Small intestine (tissue), 16 donors: ENCODE data around the gene NPBWR2. TPM values are rescaled to one million over a fixed set of nuclear protein-coding genes. Genes with fewer than 3 reads are reported as not detected.

Source experiments
- DNase-seq, 2 donors: peaks; one replicate each; pipeline versions ENCODE4 v3.0.0 to v3.0.0-alpha.2; 2013
- FAIRE-seq: peaks from 2 replicates; lab custom pipeline; 2012; peaks lifted over from hg19 to GRCh38; lab: Jason Lieb, UNC
- H3K27ac ChIP-seq, 3 donors: one replicate each; pipeline ENCODE4 v1.5.1; 2013; ENCODE audit warnings: low read length in 2 of 3, mild to moderate bottlenecking in 2 of 3, control low read depth in 1 of 3, inconsistent platforms in 1 of 3, low read depth in 1 of 3, moderate library complexity in 1 of 3
- H3K27me3 ChIP-seq, 3 donors: one replicate each; pipeline ENCODE4 v1.6.1; 2013; ENCODE audit warnings: low read length in 3 of 3, inconsistent platforms in 1 of 3; ENCODE audit not compliant: control insufficient read depth in 3 of 3, insufficient read depth in 3 of 3
- H3K36me3 ChIP-seq, 3 donors: one replicate each; pipeline ENCODE4 v1.6.1; 2013; ENCODE audit warnings: low read length in 3 of 3, inconsistent platforms in 1 of 3, low read depth in 1 of 3, mild to moderate bottlenecking in 1 of 3, moderate library complexity in 1 of 3; ENCODE audit not compliant: control insufficient read depth in 3 of 3, insufficient read depth in 2 of 3
- H3K4me1 ChIP-seq, 3 donors: one replicate each; pipeline ENCODE4 v1.6.1; 2013; ENCODE audit warnings: low read length in 2 of 3, inconsistent platforms in 1 of 3, low read depth in 1 of 3, mild to moderate bottlenecking in 1 of 3, moderate library complexity in 1 of 3; ENCODE audit not compliant: control insufficient read depth in 3 of 3, insufficient read depth in 2 of 3
- H3K4me3 ChIP-seq, 3 donors: one replicate each; pipeline ENCODE4 v1.5.1; 2013; ENCODE audit warnings: low read length in 3 of 3, control low read depth in 1 of 3, inconsistent platforms in 1 of 3, low read depth in 1 of 3, mild to moderate bottlenecking in 1 of 3, moderate library complexity in 1 of 3
- H3K9me3 ChIP-seq, 2 donors: one replicate each; pipeline ENCODE4 v1.6.1; 2013; ENCODE audit warnings: low read depth in 1 of 2, low read length in 1 of 2; ENCODE audit not compliant: control insufficient read depth in 2 of 2, insufficient read depth in 1 of 2
- WGBS, 3 donors: extraction: QIAGEN DNeasy Blood & Tissue Kit; methylation state at CpG; one replicate each; pipeline ENCODE4 v1.1.7; 2013; 5-methylcytosine and 5-hydroxymethylcytosine counted together
- long read RNA-seq, 10 donors: transcript quantifications; one replicate each; lab custom pipeline, GENCODE V29; 2026
- polyA plus RNA-seq, 4 donors: library from polyadenylated mRNA; stranded (reverse) in 3 of 4; unstranded in 1 of 4; fragments of 200-250 nt in 3 of 4; fragments of 120-200 nt in 1 of 4; gene quantifications; one replicate each; pipeline versions ENCODE4 v1.2.1 to v1.2.3, GENCODE V29; 2013
- donor health status: healthy with polysubstance abuse.
- donor health status: control.
- donor health status: control.
- donor health status: Bipolar disorder and iron deficiency.
- donor health status: healthy.

The NPBWR2 gene
- polyA plus RNA-seq: not detected
- long read RNA-seq, donor 1: 0 reads
- long read RNA-seq, donor 2: 0 reads
- long read RNA-seq, donor 3: 0 reads
- long read RNA-seq, donor 4: 0 reads
- long read RNA-seq, donor 5: 0 reads
- long read RNA-seq, donor 6: 0 reads
- long read RNA-seq, donor 7: 0 reads
- long read RNA-seq, donor 8: 0 reads
- long read RNA-seq, donor 9: 0 reads
- long read RNA-seq, donor 10: 0 reads

GRCh38 chr20:64106981-64107735, at the start of gene NPBWR2:
Gene NPBWR2 (minus strand): TSS chr20:64107565. CDS start chr20:64106831, 734 bp downstream.
- WGBS, 3 donors: 48 to 53% (median 51%) methylated on average over 22 of the region's 22 CpGs
- FAIRE-seq (no peak), DNase-seq (no peak)
- Histone ChIP-seq H3K27me3 (peaks cover 2 to 21% (median 4%) of the 10 kb centered on the region in 3 donors), H3K27ac (no peak within 1 kb of the TSS), H3K9me3 (no peaks in the 10 kb centered on the region), H3K4me1 (no peaks in the 10 kb centered on the region), H3K36me3 (no peaks in the 10 kb centered on the region), H3K4me3 (no peak within 1 kb of the TSS)

- no peak overlapping the region for H3K4me3 ChIP-seq
- H3K36me3 ChIP-seq: no peaks in the 10 kb centered on the region
- no peaks in the 10 kb centered on the region for H3K4me1 ChIP-seq
- WGBS, 3 donors: 53 to 69% (median 62%) methylated on average over 9 of the region's 9 CpGs
- DNase-seq: no peak
- no peaks in the 10 kb centered on the region for H3K9me3 ChIP-seq
- no peak for FAIRE-seq
- peaks cover 0 to 25% (median 17%) of the 10 kb centered on the region in 3 donors for H3K27me3 ChIP-seq
- no peak overlapping the region for H3K27ac ChIP-seq
Observed at GRCh38 chr20:64156136-64156885, 48.9 kb upstream of the NPBWR2 start.

- FAIRE-seq (no peak), DNase-seq (no peak)
- Histone ChIP-seq H3K36me3 (no peaks in the 10 kb centered on the region), H3K4me1 (no peaks in the 10 kb centered on the region), H3K27me3 (peaks cover 0 to 17% (median 9%) of the 10 kb centered on the region in 3 donors), H3K4me3 (no peak overlapping the region), H3K9me3 (no peaks in the 10 kb centered on the region), H3K27ac (no peak overlapping the region)
- 60 to 74% (median 67%) methylated on average over 22 of the region's 22 CpGs for WGBS, 3 donors
Observed at GRCh38 chr20:64155258-64156135, 48.1 kb upstream of the NPBWR2 start.

DNA sequence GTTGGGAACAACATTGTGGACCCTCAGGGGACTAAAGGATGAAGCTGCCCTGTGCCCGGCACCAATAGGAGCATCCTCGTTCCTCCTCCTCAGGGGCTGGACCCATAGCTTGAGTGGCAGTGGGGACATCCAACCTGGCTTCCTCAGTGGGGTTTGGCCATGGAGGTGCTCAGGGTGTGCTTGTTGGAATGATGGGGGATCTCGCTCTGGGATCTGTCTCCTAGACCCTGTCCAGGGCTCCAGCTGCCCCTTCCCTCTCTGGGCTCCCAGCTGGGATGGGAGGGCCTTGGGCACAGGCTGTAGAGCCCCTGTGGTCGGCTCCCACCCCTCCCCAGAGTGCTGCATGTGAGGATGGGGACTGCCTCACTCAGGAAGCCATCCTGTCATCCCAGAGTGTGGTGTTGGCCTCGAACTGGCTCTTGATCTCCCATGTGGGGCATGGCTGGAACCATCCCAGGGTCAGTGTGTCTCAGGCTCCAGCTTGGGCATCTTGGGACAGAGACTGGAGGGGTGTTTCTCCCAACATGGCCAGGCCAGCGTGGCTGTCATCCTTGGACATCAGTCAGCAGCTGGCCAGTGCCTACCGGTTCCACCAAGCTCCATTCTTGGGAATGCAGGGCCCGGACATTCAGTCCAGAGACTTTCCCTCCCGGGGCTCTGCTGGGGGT, 47.4 kb upstream of the NPBWR2 start:
- H3K4me1 ChIP-seq: no peaks in the 10 kb centered on the region
- H3K27me3 ChIP-seq: peaks cover 0 to 9% (median 3%) of the 10 kb centered on the region in 3 donors
- no peak for FAIRE-seq
- H3K27ac ChIP-seq: no peak overlapping the region
- H3K4me3 ChIP-seq: no peak overlapping the region
- no peaks in the 10 kb centered on the region for H3K9me3 ChIP-seq
- WGBS, 3 donors: 62 to 75% (median 62%) methylated on average over 9 of the region's 9 CpGs
- no peaks in the 10 kb centered on the region for H3K36me3 ChIP-seq
- no peak for DNase-seq

DNA sequence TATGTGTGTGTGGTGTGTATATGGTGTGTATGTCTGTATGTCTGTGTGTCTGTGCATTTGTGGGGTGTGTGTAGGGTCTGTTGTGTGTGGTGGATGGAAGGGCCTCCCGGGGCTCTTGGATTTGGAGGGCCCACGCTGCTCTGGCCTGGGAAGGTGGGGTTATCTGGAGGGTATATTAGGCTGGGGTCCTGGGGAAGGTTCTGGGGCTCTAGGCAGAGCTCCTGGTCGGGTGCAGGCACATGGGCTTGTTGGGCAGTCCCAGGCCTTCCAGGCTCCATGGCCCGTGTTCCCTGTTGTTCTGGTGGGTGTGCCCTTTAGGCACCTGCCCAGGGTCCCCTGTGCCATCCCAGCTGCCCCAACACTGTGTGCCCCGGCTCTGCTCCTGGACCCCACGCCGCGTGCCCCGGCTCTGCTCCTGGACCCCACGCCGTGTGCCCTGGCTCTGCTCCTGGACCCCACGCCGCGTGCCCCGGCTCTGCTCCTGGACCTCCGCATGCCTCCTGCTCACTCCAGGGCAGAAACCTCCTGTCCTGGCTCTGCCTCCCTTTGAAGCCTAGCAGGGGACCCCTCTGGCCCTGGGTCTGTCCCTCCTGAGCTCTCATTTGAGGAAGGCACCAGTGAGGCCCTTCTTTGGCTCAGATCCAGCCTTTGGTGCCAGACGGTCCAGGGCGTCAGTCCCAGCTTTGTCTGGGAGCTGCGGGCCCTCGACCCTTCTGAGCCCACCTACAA, 46.7 kb upstream of the NPBWR2 start:
- Histone ChIP-seq H3K27ac (no peak overlapping the region), H3K4me3 (no peak overlapping the region), H3K27me3 (peaks cover 0 to 2% (median 0%) of the 10 kb centered on the region in 3 donors), H3K4me1 (no peaks in the 10 kb centered on the region), H3K36me3 (no peaks in the 10 kb centered on the region), H3K9me3 (no peaks in the 10 kb centered on the region)
- DNase-seq: no peak
- FAIRE-seq: no peak
- WGBS, 3 donors: 76 to 85% (median 81%) methylated on average over 20 of the region's 20 CpGs

DNA sequence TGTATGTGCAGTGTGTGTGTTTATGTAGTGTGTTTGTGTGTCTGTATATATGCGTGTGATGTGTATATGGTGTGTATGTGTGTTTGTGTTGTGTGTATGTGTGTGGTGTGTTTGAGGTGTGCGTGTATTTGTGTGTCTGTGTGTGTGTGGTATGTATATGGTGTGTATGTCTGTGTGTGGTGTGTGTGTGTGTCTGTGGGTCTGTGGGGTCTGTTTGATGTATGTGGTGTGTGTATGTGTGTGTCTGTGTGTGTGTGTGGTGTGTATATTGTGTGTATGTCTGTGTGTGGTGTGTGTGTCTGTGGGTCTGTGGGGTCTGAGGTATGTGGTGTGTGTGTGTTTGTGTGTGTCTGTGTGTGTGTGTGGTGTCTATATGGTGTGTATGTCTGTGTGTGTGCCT, 46.0 kb upstream of the NPBWR2 start:
- H3K4me3 ChIP-seq: no peak overlapping the region
- no peak overlapping the region for H3K27ac ChIP-seq
- FAIRE-seq: no peak
- no peaks in the 10 kb centered on the region for H3K4me1 ChIP-seq
- no peaks in the 10 kb centered on the region for H3K9me3 ChIP-seq
- no peak for DNase-seq
- no peaks in the 10 kb centered on the region for H3K36me3 ChIP-seq
- H3K27me3 ChIP-seq: no peaks in the 10 kb centered on the region
- WGBS, 3 donors: 66 to 82% (median 68%) methylated on average over 2 of the region's 2 CpGs

DNA sequence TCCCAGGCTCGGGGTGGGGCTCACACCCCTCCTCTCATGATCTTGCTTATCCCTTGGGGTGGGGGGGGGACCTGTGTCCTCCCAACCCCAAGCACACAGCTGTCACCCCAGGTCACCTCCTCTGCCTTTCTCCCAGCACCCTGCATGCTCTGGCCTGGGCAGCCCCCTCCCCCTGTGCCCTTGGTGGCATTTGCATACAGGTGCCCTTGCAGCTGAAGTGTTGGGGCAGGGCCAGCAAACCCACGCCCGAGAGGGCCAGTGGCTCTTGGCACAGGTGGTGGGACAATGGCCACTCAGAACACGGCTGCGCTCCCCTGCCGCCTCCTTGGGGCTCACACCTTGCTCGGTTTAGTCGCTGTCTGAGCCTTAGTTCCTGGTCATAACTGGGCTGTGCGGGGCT, 45.5 kb upstream of the NPBWR2 start:
- WGBS, 3 donors: 23 to 67% (median 52%) methylated on average over 9 of the region's 9 CpGs

More for the DNA sequence above, 45.5 kb upstream of the NPBWR2 start:
- H3K27ac ChIP-seq: no peak overlapping the region
- H3K4me1 ChIP-seq: no peaks in the 10 kb centered on the region
- no peak for FAIRE-seq
- no peak overlapping the region for H3K4me3 ChIP-seq
- H3K36me3 ChIP-seq: no peaks in the 10 kb centered on the region
- H3K9me3 ChIP-seq: no peaks in the 10 kb centered on the region
- no peak for DNase-seq
- H3K27me3 ChIP-seq: no peaks in the 10 kb centered on the region
